Large intestine (tissue), 3 donors: ENCODE results near the gene ABCG4. TPM values are rescaled to one million over a fixed set of nuclear protein-coding genes. Genes with fewer than 3 reads are reported as not detected.

Experiments used
- DNase-seq, 2 donors: peaks; one replicate each; pipeline versions ENCODE4 v3.0.0 to v3.0.0-alpha.2; 2013
- H3K27ac ChIP-seq: one replicate; pipeline ENCODE4 v1.5.1; 2013; ENCODE audit warnings: low read length
- H3K27me3 ChIP-seq: 2 replicates; pipeline ENCODE4 v1.6.1; 2013; ENCODE audit warnings: low read length; ENCODE audit not compliant: control insufficient read depth, insufficient read depth
- H3K36me3 ChIP-seq: 2 replicates; pipeline ENCODE4 v1.6.1; 2013; ENCODE audit warnings: low read length; ENCODE audit not compliant: control insufficient read depth, insufficient read depth
- H3K4me1 ChIP-seq: one replicate; pipeline ENCODE4 v1.6.1; 2013; ENCODE audit warnings: low read length; ENCODE audit not compliant: control insufficient read depth, insufficient read depth
- H3K4me3 ChIP-seq: one replicate; pipeline ENCODE4 v1.5.1; 2013; ENCODE audit warnings: low read length
- H3K9me3 ChIP-seq: one replicate; pipeline ENCODE4 v1.6.1; 2013; ENCODE audit warnings: mild to moderate bottlenecking, low read depth, low read length, moderate library complexity; ENCODE audit not compliant: control insufficient read depth
- WGBS: methylation state at CpG from one replicate; pipeline ENCODE4 v1.1.5; 2013; ENCODE audit warnings: low lambda C conversion rate; ENCODE audit not compliant: insufficient coverage; 5-methylcytosine and 5-hydroxymethylcytosine counted together
- polyA plus RNA-seq: library from polyadenylated mRNA; unstranded; fragments of 120-200 nt; gene quantifications from one replicate; pipeline ENCODE4 v1.2.1, GENCODE V29; 2013

The ABCG4 gene
- polyA plus RNA-seq, 1 donor: 1.2 TPM

- no peak for DNase-seq
- H3K27me3 ChIP-seq: no peaks in the 10 kb centered on the region
These were observed 19.1 kb downstream of the ABCG4 start for GRCh38 chr11:119167933-119168332.

GRCh38 chr11:119168471-119169281 is 19.8 kb downstream of the ABCG4 start, which contains the start of gene NLRX1:
Gene NLRX1 (plus strand): TSS chr11:119168725. CDS start chr11:119171404, 2,679 bp downstream.
- Histone ChIP-seq H3K4me3 (peak within 1 kb of the TSS; percentile 71), H3K27ac (peak within 1 kb of the TSS; percentile 55), H3K27me3 (no peaks in the 10 kb centered on the region), H3K9me3 (no peaks in the 10 kb centered on the region), H3K36me3 (peaks cover 5% of the 10 kb centered on the region), H3K4me1 (peaks cover 3% of the 10 kb centered on the region)
- DNase-seq: peak; percentile 78 to 84
- WGBS: no CpG with 5 or more reads among the region's 63 CpGs

More at GRCh38 chr11:119167933-119168332, 19.1 kb downstream of the ABCG4 start:
- no peaks in the 10 kb centered on the region for H3K36me3 ChIP-seq
- H3K9me3 ChIP-seq: no peaks in the 10 kb centered on the region
- no peak overlapping the region for H3K4me3 ChIP-seq
- H3K4me1 ChIP-seq: peaks cover 3% of the 10 kb centered on the region
- no CpG with 5 or more reads among the region's 6 CpGs for WGBS
- no peak overlapping the region for H3K27ac ChIP-seq

GRCh38 chr11:119169282-119169719 is 20.4 kb downstream of the ABCG4 start:
- H3K27me3 ChIP-seq: no peaks in the 10 kb centered on the region
- peaks cover 8% of the 10 kb centered on the region for H3K36me3 ChIP-seq
- no peak for DNase-seq
- H3K4me1 ChIP-seq: peaks cover 3% of the 10 kb centered on the region
- H3K4me3 ChIP-seq: peak overlapping the region; percentile 71
- H3K27ac ChIP-seq: peak overlapping the region; percentile 55
- no CpG with 5 or more reads among the region's 15 CpGs for WGBS
- H3K9me3 ChIP-seq: no peaks in the 10 kb centered on the region

GRCh38 chr11:119172513-119172912 is 23.7 kb downstream of the ABCG4 start:
- Histone ChIP-seq H3K4me3 (no peak overlapping the region), H3K4me1 (peaks cover 3% of the 10 kb centered on the region), H3K27me3 (no peaks in the 10 kb centered on the region), H3K36me3 (peaks cover 23% of the 10 kb centered on the region), H3K27ac (no peak overlapping the region), H3K9me3 (no peaks in the 10 kb centered on the region)
- DNase-seq: no peak
- no CpG with 5 or more reads among the region's 2 CpGs for WGBS

GRCh38 chr11:119173453-119173852 is 24.6 kb downstream of the ABCG4 start:
- Histone ChIP-seq H3K36me3 (peaks cover 27% of the 10 kb centered on the region), H3K4me3 (no peak overlapping the region)
- WGBS: no CpG with 5 or more reads among the region's 21 CpGs

GRCh38 chr11:119175493-119176077 is 26.7 kb downstream of the ABCG4 start:
- Histone ChIP-seq H3K9me3 (no peaks in the 10 kb centered on the region), H3K4me1 (no peaks in the 10 kb centered on the region), H3K27ac (no peak overlapping the region), H3K36me3 (peaks cover 41% of the 10 kb centered on the region), H3K27me3 (no peaks in the 10 kb centered on the region), H3K4me3 (no peak overlapping the region)
- WGBS: no CpG with 5 or more reads among the region's 6 CpGs
- DNase-seq: no peak

More at GRCh38 chr11:119173453-119173852, 24.6 kb downstream of the ABCG4 start:
- H3K27me3 ChIP-seq: no peaks in the 10 kb centered on the region
- no peaks in the 10 kb centered on the region for H3K9me3 ChIP-seq
- H3K27ac ChIP-seq: no peak overlapping the region
- H3K4me1 ChIP-seq: peaks cover 3% of the 10 kb centered on the region
- DNase-seq: no peak

- peaks cover 60% of the 10 kb centered on the region for H3K36me3 ChIP-seq
- WGBS: no CpG with 5 or more reads among the region's 4 CpGs
These were observed 29.4 kb downstream of the ABCG4 start for GRCh38 chr11:119178166-119178680.

GRCh38 chr11:119179342-119179741 is 30.5 kb downstream of the ABCG4 start:
- Histone ChIP-seq H3K9me3 (no peaks in the 10 kb centered on the region), H3K36me3 (peaks cover 59% of the 10 kb centered on the region), H3K4me1 (no peaks in the 10 kb centered on the region), H3K27ac (no peak overlapping the region), H3K27me3 (no peaks in the 10 kb centered on the region), H3K4me3 (no peak overlapping the region)
- DNase-seq: no peak
- no CpG with 5 or more reads among the region's 6 CpGs for WGBS

More at GRCh38 chr11:119178166-119178680, 29.4 kb downstream of the ABCG4 start:
- Histone ChIP-seq H3K27ac (no peak overlapping the region), H3K27me3 (no peaks in the 10 kb centered on the region), H3K4me1 (no peaks in the 10 kb centered on the region), H3K9me3 (no peaks in the 10 kb centered on the region), H3K4me3 (no peak overlapping the region)
- no peak for DNase-seq

GRCh38 chr11:119179983-119180382 is 31.1 kb downstream of the ABCG4 start:
- H3K9me3 ChIP-seq: no peaks in the 10 kb centered on the region
- no peak for DNase-seq
- no CpG with 5 or more reads among the region's 10 CpGs for WGBS
- no peak overlapping the region for H3K4me3 ChIP-seq
- H3K4me1 ChIP-seq: no peaks in the 10 kb centered on the region
- H3K36me3 ChIP-seq: peaks cover 53% of the 10 kb centered on the region
- no peaks in the 10 kb centered on the region for H3K27me3 ChIP-seq
- H3K27ac ChIP-seq: no peak overlapping the region
